T-helper 1 cell (primary cell): ENCODE data around the gene SLIRP.
"Not testable (repeated sequence)": the region's sequence is repeated elsewhere in the genome, so short reads cannot be mapped to it uniquely, and the experiment has no call there.

Experiments
- DNase-seq, 5 donors: peaks; one replicate each; pipeline ENCODE4 v3.0.0-alpha.2; 2012 to 2020
- total RNA-seq, 4 donors: gene quantifications; one replicate each; lab custom pipeline; 2026; lab: John Stamatoyannopoulos, UW

Gene SLIRP
- total RNA-seq, result 12.8 to 17.7 (median 15.0) reads per million in 4 donors

DNA sequence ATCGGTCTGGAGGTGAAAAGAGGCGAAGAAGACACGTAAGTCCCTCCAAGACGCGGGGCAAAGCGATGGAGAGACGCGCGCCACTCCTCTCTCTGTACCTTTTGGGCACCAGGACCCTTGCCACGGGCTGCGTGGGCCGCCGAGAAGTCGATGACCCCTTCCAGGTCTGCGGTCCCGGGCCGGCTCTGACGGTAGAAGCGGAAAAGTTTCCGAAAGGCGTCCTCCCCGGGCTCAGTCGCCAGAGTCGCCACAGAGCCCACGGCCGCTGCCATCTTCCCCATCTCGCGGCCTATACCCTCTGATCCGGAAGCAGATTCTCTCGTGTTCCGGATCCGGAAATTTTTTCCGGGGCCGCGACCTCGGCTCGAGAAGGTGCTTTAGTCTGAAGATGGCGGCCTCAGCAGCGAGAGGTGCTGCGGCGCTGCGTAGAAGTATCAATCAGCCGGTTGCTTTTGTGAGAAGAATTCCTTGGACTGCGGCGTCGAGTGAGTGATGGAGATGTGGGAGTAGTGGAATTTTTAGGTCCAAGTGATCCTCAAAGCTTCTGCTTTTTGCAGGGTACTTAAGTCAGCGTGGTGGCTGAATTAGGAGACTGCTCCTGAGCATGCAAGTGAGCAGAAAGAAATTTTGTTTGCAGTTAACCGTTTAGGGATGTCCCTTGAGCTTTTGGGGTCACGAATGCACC is at the start of gene SLIRP, which contains the start of gene ALKBH1:
SLIRP (plus strand) TSS at position 380 of the 685 bp plus-strand sequence; CDS start at position 389, 9 bp downstream.
ALKBH1 (minus strand) TSS at position 300 of the 685 bp plus-strand sequence; CDS start at position 281, 19 bp downstream.
- DNase-seq, result peak; percentile 75 to 87 (median 81)

DNA sequence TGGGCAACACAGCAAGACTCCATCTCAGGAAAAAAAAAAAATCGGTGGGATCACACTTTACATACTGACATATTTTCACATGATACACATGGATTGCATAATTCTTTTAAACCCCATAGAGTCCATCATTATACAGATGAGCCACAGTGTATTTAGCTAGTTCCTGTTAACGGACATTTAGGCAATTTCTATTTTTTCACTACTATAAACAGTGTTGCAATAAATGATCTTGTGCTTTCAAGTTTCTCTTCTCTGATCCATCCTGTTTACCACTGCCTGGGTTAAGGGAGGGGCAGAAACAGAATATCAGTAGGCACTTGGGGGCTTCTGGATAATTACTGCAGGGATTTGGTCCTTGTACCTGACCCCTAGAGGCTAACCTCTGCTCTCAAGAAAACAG is 48.1 kb upstream of the SLIRP start:
- no peak for DNase-seq

DNA sequence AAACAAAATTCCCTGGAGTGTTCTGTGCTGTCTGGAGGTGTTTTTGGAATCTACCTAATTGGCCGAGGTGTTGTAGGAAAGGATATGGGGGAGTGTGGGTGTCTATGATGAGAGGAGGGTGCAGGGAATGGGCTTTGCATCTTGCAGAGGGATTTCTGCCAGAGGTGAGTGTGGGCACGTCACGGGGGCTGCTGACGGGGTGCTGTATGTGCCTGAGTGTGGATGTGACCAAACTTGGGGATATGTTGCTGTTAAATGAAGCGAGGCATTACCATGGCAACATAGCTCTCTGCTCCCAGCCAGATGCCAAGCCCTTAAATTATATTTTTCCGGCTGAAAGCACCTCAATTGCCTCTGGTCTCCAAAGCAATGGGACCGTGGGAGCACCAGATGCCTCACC is 47.1 kb upstream of the SLIRP start:
- DNase-seq, result no peak

DNA sequence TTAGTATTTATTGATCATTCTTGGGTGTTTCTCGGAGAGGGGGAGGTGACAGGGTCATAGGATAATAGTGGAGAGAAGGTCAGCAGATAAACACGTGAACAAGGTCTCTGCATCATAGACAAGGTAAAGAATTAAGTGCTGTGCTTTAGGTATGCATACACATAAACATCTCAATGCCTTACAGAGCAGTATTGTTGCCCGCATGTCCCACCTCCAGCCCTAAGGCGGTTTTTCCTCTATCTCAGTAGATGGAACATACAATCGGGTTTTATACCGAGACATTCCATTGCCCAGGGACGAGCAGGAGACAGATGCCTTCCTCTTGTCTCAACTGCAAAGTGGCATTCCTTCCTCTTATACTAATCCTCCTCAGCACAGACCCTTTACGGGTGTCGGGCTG is 46.3 kb upstream of the SLIRP start:
- DNase-seq, result not testable (repeated sequence)

DNA sequence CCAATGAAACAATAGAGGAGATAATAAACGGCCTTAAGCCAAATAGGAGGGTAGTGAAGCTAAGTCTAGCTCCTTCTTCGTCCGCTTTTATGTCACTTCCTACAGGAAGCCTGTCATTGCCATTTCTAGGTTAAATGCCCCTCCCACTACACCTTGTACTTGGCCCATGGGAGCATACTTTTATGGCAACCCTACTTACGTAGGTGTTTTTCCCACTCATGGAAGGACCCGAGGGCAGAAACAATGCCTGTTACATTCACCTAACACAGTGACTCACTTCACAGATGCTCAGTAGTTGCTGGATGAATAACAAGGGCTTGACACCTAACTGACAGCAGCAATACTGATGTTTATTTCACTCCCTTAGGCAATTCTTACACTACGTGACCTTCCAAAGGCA is 44.6 kb upstream of the SLIRP start:
- no peak for DNase-seq

DNA sequence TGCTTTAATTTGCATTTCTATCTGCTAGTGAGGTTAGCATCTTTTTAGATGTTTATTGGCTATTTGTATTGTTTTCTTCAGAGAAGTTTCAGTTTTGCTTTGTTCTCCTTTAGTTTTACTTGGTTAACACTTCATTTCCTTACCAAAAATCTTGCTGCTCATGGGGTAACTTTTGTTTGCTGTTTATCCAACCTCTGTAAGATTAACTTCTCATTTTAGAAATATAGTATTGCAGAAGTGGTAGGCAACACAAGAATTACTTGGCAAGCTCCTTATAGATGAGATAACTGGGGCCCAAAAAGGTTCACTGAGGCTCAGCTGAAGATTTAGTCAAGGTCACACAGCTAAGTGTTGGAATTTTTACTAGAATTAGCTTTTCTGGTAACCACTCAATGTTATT is 40.6 kb upstream of the SLIRP start:
- no peak for DNase-seq

DNA sequence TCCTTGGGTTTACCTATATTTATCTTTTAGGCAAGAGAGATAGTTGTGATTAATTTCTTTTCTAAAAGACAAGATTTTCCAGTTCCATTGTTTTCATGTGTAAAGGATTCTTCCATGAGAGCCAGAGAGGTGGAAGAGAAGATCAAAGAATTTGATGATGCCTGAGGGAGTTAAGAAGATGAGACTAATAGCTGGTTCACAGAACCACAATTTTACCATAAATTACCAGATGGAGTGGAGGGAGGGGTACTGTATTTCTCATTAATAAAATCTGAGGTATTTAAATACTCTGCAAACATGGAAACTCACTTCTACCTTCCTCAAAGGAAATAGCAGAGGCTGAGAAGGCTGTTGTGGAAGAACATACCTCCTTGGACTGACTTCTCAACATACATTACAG is 34.7 kb upstream of the SLIRP start:
- DNase-seq, result no peak

DNA sequence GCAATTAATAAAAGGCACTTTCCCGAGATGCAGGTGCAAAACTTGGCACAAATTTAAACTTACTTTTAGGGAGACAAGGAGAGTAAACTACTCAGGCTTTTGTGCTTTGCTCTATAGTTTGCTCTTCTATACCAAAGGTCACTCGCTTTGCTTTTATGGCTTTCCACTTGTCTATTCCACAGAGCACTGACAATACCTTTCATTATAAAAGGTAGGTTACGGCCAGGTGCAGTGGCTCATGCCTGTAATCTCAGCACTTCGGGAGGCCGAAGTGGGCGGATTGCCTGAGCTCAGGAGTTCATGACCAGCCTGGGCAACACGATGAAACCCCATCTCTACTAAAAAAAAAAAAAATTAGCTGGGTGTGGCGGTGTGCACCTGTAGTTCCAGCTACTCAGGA is 33.0 kb upstream of the SLIRP start:
- no peak for DNase-seq

DNA sequence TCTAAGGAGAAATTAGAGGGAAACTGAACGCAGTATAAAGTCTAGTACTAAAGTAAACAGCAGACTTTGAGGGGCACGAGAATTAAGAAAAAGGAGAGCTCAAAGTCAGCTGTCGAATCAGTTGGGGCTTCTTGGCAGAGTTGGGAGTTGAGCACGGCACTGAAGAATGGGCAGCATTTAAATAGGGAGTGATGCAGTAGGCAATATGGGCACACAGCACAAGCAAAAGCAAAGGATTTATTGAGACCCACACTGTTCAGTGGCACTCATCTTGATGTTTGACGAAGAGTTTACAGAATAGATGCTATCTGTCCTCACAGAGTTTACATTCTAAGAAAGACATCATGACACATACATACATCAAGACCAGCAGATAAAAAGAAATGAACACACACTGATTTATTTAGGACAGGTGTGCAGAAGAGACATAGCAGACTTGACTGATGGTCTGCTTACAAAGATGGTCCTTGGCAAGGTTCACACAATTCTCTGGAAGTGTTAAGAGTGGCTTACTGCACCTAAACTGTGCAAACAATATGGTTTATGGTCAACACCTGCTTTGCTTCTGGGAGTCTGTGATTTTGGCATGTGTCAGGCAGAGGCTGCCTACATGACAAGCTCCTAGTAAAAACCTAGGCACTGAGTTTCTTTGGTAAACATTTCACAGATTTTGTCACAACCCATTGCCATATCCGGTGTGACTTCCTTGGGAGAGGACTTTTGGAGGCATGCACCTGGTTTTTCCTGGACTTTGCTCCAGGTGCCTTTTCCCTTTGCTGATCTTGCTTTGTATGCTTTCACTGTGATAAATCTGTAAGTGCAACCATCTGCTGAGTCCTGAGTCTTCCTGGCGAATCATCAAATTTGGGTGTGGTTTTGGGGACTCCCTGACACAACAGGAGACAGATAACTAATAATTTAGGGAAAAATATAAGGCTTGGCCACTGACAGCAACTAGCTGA is 26.4 kb upstream of the SLIRP start:
- DNase-seq, result no peak

DNA sequence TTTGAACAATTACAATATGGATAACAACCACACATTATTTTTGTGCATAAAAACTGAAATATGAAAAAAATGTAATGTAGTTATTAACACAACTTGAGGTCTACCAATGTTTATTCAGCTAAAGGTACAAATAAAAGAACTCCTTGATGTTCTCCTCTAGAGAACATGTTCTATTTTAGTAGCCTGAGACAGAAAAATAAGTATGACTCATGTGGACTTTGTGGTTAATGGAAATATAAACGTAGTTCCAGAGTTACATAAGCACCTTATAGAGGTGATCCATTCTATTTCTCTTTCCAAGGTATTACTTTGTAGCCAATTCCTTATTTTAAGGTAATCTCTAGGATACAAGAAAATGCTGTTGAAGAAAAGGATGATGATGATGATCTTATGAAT is 25.7 kb upstream of the SLIRP start:
- DNase-seq, result no peak

DNA sequence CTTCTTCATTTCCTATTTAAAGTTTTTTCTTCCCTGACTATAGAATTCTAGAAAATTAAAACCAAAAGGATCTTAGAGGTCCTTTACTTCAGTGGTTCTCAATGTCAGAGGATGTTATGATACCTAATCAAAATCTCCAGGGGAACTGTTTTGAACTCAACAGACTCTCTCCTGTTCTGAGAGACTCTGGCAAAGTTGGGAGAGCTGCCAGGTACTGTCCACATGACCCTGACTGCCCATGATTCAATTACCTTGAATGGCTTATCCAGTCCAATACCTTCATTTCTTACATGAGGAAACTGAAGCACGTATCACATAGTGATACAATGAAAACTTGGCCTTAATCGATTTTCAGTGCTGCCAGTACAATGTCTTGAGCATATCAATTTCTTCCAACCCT is 16.6 kb upstream of the SLIRP start:
- DNase-seq, result no peak

DNA sequence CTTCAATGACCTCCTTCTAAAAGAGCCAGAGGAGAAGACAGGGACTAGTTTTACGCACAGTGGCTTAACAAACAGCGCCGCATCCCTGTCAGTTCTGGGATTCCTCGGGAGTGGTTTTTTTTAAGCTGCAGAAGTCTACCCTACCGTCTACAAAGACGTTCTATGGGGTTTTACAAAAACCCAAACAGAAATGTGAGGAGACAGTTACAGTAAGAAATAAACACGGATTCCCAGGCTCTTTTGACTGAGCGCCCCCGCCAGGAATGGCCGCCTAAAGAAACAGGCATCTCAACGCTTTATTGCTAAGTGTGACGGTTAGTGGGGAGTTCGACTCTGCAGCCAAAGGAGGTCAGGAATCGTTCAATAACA is 564 bp upstream of the SLIRP start:
- peak in 1 of 5 donors; percentile 4 for DNase-seq

DNA sequence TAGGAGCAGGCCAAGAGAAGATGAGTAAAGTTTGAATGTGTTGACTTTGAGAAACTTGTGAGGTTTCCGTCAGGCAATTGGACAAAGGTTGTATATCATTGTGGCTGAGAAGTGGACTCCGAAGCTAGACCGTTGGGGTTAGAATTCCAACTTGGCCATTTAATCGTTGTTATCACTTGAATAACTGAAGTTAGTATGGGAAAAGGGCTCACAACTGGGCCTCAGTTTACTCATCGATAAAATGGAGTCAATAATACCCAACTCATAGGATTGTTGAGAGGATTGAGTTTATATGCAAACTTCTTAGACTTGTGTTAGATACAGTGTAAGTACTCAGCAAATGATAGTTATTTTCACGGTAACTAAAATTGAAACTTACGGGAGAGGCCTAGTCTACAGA is 846 bp downstream of the SLIRP start:
- no peak for DNase-seq

DNA sequence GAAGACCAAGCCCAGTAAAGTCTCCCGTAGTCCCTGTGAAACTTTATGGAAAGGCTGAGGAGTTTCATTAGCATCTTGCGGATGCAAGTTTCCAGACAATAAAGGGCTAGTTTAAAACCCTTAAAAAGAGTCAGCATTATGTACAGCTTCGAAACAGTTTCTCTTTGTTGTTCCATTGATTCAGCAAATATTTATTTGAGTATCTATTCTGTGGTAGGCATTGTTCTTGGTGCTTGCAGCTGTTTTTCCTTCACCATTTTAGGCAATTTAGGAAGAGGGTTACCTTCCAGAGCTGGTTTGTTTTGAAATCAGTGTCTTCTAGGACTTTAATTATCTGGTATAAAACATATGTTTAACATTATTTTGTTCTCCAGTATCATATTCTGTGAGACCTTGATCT is 1.5 kb downstream of the SLIRP start:
- DNase-seq, result no peak

DNA sequence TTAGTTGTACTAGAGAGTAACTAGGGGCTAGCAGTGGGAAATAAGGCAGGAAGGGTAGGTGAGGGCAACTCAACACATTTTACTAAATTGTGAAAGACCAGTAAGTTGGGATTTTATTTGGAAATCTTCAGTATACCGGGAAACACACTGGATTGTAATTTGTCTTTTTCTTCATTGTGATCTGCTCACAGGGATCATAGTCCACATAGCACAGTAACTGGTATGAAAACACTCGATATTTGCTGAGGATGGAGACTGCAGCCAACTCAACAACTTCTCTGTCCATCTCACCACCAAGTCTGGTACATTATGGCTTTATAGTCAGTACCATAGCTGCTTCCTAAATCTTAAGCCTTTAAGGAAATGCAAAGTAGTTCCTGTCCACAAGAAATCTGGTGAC is 2.5 kb downstream of the SLIRP start:
- no peak for DNase-seq

DNA sequence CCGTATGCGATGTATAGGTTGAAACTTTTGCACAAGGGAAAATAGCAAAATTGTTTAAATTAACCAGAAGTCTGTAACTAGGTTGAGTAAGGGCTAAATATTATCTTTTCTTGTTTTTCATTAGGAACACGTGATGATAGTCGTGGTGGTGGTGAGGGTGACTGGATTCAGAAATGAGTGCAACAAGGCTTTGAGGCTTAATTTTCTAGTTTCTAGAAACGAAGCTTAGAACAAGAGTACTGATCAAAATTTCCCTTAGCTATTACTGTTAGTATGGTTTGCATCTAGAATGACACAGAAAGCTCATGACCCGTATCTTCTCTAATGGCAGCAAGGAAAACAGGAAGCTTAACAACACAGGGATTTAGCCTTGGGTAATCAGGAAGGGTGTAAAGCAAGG is 7.0 kb downstream of the SLIRP start:
- DNase-seq, result no peak

DNA sequence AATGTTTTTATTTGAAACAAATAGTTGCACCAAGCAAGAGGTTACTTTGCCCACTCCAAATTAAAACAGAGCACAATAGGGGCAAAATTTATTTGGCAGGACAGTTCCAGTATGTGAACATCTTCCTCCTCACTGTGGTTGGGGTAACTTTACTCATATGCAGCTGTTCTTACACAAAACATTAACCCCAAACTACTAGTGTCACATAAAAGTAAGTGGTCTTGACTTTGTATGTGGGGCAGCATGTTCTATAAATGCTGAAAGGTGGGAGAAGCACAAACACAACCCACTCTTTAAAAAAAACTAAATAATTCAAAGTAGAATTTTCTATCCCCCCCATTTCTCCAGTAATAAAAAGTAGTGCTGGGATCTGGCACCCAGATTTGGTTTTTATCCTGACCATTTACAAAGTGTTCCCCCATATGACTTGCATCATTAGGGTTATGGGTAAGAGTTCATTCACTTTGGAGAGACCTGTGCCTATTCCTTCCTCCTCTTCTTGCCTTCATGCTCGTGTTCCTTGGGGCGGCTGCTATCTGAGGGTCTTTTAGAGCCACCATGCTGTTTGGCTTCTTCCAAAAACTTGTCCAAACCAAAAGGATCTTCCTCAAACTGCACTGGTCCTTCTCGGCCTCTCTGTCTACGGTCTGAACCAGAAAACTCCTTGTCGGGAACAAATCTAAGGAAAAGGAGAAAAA is 9.9 kb downstream of the SLIRP start:
- DNase-seq, result no peak

DNA sequence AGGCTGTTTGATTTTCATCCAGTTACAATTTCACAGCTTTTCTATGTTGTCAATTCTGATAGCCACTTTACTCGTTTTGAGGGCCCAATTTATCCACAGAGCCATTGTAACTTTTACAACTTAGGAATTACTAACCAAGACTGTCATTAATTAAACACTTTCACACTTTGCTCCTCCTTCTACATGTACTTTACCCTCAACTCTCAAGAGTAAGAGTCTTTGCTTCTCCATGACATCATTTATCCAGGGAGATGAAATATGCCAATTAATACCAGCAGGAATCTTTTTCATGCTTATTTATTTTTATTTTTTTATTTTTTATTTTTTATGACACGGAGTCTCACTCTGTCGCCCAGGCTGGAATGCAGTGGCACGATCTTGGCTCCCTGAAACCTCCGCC is 13.5 kb downstream of the SLIRP start:
- no peak for DNase-seq

DNA sequence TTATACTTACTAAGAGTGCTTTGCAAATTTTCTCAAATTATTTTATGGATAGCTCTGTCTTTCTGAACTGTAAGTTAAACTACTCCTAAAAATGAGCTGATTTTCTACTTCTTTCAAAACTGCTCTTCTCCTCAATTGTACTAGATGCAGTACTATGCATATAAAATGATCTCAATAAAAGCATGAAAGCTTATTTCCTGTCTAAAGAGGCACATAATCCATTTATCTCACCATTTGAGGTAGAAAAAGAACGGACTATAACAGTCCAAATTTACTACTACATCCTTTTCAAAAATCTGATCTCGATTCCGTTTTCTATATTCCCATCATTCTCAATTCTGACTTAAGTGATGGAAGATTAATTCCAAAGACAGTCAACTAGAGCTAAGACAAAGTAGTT is 14.4 kb downstream of the SLIRP start:
- no peak for DNase-seq

DNA sequence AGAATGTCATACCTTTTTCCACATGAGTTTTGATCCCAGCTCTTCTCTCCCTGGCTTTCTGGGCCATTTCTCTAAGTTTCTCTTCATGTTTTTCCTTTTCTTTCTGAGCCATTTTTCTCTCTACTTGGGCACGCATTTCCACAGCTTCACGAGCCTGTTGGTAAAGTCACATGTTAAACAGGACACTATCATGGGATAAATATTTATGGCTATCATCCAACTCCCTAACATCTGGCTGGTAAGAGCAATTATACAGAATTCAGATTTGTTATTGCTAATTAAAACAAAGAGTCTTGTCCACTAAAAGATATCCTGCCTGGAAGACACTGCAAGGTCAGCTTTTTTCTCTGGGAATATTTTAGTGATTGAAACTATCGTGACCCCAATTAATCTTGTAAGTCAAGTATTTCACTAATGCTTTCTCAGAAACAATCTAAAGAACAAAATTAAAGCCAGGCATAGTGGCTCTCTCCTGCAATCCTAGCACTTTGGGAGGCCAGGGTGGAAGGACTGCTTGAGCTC is 23.1 kb downstream of the SLIRP start:
- no peak for DNase-seq

DNA sequence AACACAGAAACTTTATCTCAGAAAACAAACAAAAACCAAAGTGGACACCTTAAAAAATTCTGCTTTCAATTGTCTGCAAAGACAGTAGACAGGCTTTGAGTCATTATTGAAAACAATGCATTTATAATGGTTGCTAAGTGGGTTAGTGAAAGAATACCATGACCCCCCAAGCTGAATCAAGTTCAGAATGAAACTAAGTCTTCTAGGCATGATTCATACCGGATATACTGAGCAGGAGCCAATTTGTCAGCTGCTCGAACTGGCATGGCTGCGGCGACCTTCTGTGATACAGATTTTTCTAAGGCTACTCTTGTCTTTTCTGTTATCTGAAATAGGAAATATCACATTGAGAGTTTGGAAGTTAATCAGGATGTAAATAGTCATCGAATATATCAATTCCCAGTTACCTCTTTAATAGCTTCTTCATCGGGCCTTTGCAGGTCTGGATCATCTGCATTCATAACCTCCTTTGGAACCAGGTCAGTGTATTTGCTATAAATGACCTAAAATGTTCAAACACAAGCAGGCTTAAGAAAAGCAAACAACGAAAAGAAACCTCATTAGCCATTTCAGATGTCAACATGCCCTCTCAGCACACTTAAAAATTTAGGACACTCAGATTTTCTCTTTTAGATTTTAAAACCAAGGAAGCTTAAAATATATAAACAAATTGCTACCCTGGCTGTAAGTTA is 30.8 kb downstream of the SLIRP start:
- peak in 1 of 5 donors; percentile 60 for DNase-seq

DNA sequence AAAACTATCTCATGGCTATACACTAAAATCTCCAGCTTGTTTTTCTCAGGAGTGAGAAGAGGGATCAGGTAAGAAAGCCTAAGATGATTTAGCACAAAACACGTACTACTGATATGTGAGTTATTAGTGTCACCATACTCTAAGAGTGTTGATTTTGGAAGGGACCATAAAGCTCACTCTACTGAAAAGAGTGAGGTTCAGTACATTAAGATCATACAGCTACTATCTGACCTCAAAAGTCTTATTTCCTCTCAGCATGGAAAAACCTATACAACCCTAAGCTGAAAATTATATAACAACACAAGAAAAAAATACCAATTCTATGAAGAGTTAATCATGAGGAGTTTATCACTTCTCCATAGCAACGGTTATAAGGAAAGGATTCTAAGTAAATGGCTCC is 33.5 kb downstream of the SLIRP start:
- DNase-seq, result no peak
